Liver (tissue), 9 donors: ENCODE measurements around the gene MED15. TPM values are rescaled to one million over a fixed set of nuclear protein-coding genes. Genes with fewer than 3 reads are reported as not detected.

Experiments
- DNase-seq: peaks from one replicate; pipeline ENCODE4 v3.0.0-alpha.2; 2017; ENCODE audit warnings: low spot score
- H3K27ac ChIP-seq, 2 donors: one replicate each; pipeline ENCODE4 v1.7.0; 2013; ENCODE audit warnings: inconsistent platforms in 2 of 2, low read length in 2 of 2, control low read depth in 1 of 2, low read depth in 1 of 2, mild to moderate bottlenecking in 1 of 2
- H3K27me3 ChIP-seq, 4 donors: one replicate each; pipeline versions ENCODE4 v1.6.1 to v1.7.0; 2013; ENCODE audit warnings: low read length in 3 of 4, inconsistent platforms in 1 of 4, mild to moderate bottlenecking in 1 of 4, moderate library complexity in 1 of 4; ENCODE audit not compliant: control insufficient read depth in 4 of 4, insufficient read depth in 4 of 4
- H3K36me3 ChIP-seq, 4 donors: one replicate each; pipeline versions ENCODE4 v1.6.1 to v1.7.0; 2013; ENCODE audit warnings: low read length in 3 of 4, mild to moderate bottlenecking in 3 of 4, low read depth in 1 of 4, moderate library complexity in 1 of 4; ENCODE audit not compliant: control insufficient read depth in 4 of 4, insufficient read depth in 3 of 4
- H3K4me1 ChIP-seq, 4 donors: one replicate each; pipeline versions ENCODE4 v1.6.1 to v1.7.0; 2013; ENCODE audit warnings: low read length in 3 of 4, mild to moderate bottlenecking in 3 of 4, moderate library complexity in 1 of 4; ENCODE audit not compliant: control insufficient read depth in 4 of 4, insufficient read depth in 4 of 4
- H3K4me3 ChIP-seq, 3 donors: one replicate each; pipeline versions ENCODE4 v1.6.1 to v1.7.0; 2013; ENCODE audit warnings: low read length in 3 of 3, control low read depth in 1 of 3, low read depth in 1 of 3, mild to moderate bottlenecking in 1 of 3
- H3K9ac ChIP-seq, 2 donors: one replicate each; pipeline ENCODE4 v1.7.0; 2013; ENCODE audit warnings: low read length in 2 of 2, mild to moderate bottlenecking in 2 of 2, moderate library complexity in 2 of 2, control low read depth in 1 of 2, low read depth in 1 of 2
- H3K9me3 ChIP-seq, 4 donors: one replicate each; pipeline versions ENCODE4 v1.6.1 to v1.7.0; 2013; ENCODE audit warnings: low read length in 3 of 4; ENCODE audit not compliant: control insufficient read depth in 4 of 4
- EGR1 ChIP-seq, 2 donors: IDR thresholded peaks; 2 replicates each; pipeline ENCODE4 v1.6.1; 2016 to 2018; ENCODE audit warnings: antibody characterized with exemption in 2 of 2, low read depth in 2 of 2
- FOXA1 ChIP-seq: IDR thresholded peaks from 2 replicates; pipeline ENCODE4 v1.6.1; 2016; ENCODE audit warnings: antibody characterized with exemption
- FOXA2 ChIP-seq: IDR thresholded peaks from 2 replicates; pipeline ENCODE4 v1.6.1; 2016; ENCODE audit warnings: antibody characterized with exemption
- GABPA ChIP-seq, 2 donors: IDR thresholded peaks in 1 of 2; conservative IDR thresholded peaks in 1 of 2; 2 replicates each; pipeline ENCODE4 v1.6.1; 2016; ENCODE audit warnings: antibody characterized with exemption in 2 of 2, mild to moderate bottlenecking in 1 of 2, moderate library complexity in 1 of 2
- HNF4A ChIP-seq, 2 donors: conservative IDR thresholded peaks; 2 replicates each; pipeline ENCODE4 v1.6.1; 2016; ENCODE audit warnings: antibody characterized with exemption in 2 of 2, mild to moderate bottlenecking in 2 of 2
- HNF4G ChIP-seq: IDR thresholded peaks from 2 replicates; pipeline ENCODE4 v1.6.1; 2016; ENCODE audit warnings: antibody characterized with exemption
- JUND ChIP-seq, 2 donors: IDR thresholded peaks; 2 replicates each; pipeline ENCODE4 v1.6.1; 2016; ENCODE audit warnings: antibody characterized with exemption in 2 of 2
- NR2F2 ChIP-seq: IDR thresholded peaks from 2 replicates; pipeline ENCODE4 v1.6.1; 2016; ENCODE audit warnings: antibody characterized with exemption
- RAD21 ChIP-seq, 2 donors: IDR thresholded peaks; 2 replicates each; pipeline ENCODE4 v1.6.1; 2016; ENCODE audit warnings: antibody characterized with exemption in 2 of 2, mild to moderate bottlenecking in 2 of 2
- SP1 ChIP-seq: IDR thresholded peaks from 2 replicates; pipeline ENCODE4 v1.6.1; 2018; ENCODE audit warnings: antibody characterized with exemption, mild to moderate bottlenecking
- TAF1 ChIP-seq: conservative IDR thresholded peaks from 2 replicates; pipeline ENCODE4 v1.6.1; 2016; ENCODE audit warnings: antibody characterized with exemption, mild to moderate bottlenecking
- YY1 ChIP-seq: IDR thresholded peaks from 2 replicates; pipeline ENCODE4 v1.6.1; 2016; ENCODE audit warnings: antibody characterized with exemption, mild to moderate bottlenecking
- WGBS: extraction: QIAGEN DNeasy Blood & Tissue Kit; methylation state at CpG from one replicate; pipeline ENCODE4 v1.1.7; 2013; 5-methylcytosine and 5-hydroxymethylcytosine counted together
- polyA plus RNA-seq, 2 donors: library from polyadenylated mRNA; stranded (reverse) in 1 of 2; unstranded in 1 of 2; fragments of 200-250 nt in 1 of 2; fragments of >200 nt in 1 of 2; fragmentation: Nextera tagmentation in 1 of 2; extraction: Ambion mirVana in 1 of 2; gene quantifications; one replicate each; pipeline versions ENCODE4 v1.2.1 to v1.2.3, GENCODE V29; 2013 to 2015
- total RNA-seq, 2 donors: library from RNA; depleted of rRNA; stranded (reverse); fragments of >200 nt; gene quantifications; one replicate each; pipeline ENCODE4 v1.2.3, GENCODE V29; 2014
- TF ChIP-seq, protein P1 (sequence below): IDR thresholded peaks from 2 replicates; pipeline ENCODE4 v1.6.1; 2016; ENCODE audit warnings: antibody characterized with exemption, mild to moderate bottlenecking
- TF ChIP-seq, protein P2 (sequence below): IDR thresholded peaks from 2 replicates; pipeline ENCODE4 v1.6.1; 2016; ENCODE audit warnings: antibody characterized with exemption
- TF ChIP-seq, protein P3 (sequence below): IDR thresholded peaks from 2 replicates; pipeline ENCODE4 v1.6.1; 2016; ENCODE audit warnings: antibody characterized with exemption
- TF ChIP-seq, protein P4 (sequence below): fragments of 150-350 bp; IDR thresholded peaks from 2 replicates; pipeline ENCODE4 v1.5.1; 2017; ENCODE audit warnings: improper control_type of control experiment, low read depth, low read length; ENCODE audit not compliant: missing input control
- TF ChIP-seq, protein P5 (sequence below): IDR thresholded peaks from 2 replicates; pipeline ENCODE4 v1.6.1; 2016; ENCODE audit warnings: antibody characterized with exemption
- donor health status: healthy.
- donor health status: healthy.
- donor health status: healthy.
- donor health status: healthy.
- donor health status: healthy.

MED15 gene
- total and polyA plus RNA-seq, 4 donors, result 9.7 to 28.0 (median 16.2) TPM

DNA sequence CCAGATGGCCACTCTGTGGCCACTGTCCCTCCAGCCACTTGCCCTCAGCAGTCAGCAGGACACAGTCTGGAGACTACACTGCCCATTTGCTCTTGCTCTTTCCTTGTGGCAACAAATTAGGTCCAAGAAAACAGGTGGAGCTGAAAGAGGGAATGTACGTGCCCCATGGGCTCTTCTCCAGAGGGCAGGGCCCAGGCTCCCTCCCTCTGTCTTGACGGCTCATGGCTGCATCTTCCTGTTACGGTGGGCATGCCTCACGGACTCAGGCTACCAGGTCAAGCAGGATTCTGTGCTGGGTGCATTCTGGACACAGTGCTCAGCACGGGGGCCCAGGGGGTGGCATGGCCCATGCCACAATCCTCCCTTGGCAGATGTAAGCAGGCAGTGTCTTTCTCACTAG lies 71.3 kb downstream of the MED15 start:
- no peak overlapping the region for H3K4me3 ChIP-seq
- H3K36me3 ChIP-seq, result peaks cover 14 to 56% (median 22%) of the 10 kb centered on the region in 4 donors
- 91% methylated on average over 5 of the region's 5 CpGs for WGBS
- no peaks in the 10 kb centered on the region for H3K4me1 ChIP-seq
- no peak for DNase-seq
- no peak overlapping the region for H3K9ac ChIP-seq
- TF ChIP-seq JUND (IDR thresholded peaks at IDR 0.05) (no peak), TAF1 (no peak), EGR1 (IDR thresholded peaks at IDR 0.05; ENCODE audit: low read depth in 2 of 2) (no peak), GABPA (IDR thresholded peaks at IDR 0.05 in 1 of 2, conservative IDR thresholded peaks at IDR 0.05 in 1 of 2) (no peak), HNF4A (conservative IDR thresholded peaks at IDR 0.05) (no peak), NR2F2 (no peak), FOXA2 (no peak)
- TF ChIP-seq, protein P1, sequence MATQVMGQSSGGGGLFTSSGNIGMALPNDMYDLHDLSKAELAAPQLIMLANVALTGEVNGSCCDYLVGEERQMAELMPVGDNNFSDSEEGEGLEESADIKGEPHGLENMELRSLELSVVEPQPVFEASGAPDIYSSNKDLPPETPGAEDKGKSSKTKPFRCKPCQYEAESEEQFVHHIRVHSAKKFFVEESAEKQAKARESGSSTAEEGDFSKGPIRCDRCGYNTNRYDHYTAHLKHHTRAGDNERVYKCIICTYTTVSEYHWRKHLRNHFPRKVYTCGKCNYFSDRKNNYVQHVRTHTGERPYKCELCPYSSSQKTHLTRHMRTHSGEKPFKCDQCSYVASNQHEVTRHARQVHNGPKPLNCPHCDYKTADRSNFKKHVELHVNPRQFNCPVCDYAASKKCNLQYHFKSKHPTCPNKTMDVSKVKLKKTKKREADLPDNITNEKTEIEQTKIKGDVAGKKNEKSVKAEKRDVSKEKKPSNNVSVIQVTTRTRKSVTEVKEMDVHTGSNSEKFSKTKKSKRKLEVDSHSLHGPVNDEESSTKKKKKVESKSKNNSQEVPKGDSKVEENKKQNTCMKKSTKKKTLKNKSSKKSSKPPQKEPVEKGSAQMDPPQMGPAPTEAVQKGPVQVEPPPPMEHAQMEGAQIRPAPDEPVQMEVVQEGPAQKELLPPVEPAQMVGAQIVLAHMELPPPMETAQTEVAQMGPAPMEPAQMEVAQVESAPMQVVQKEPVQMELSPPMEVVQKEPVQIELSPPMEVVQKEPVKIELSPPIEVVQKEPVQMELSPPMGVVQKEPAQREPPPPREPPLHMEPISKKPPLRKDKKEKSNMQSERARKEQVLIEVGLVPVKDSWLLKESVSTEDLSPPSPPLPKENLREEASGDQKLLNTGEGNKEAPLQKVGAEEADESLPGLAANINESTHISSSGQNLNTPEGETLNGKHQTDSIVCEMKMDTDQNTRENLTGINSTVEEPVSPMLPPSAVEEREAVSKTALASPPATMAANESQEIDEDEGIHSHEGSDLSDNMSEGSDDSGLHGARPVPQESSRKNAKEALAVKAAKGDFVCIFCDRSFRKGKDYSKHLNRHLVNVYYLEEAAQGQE, result no peak
- TF ChIP-seq, protein P2, sequence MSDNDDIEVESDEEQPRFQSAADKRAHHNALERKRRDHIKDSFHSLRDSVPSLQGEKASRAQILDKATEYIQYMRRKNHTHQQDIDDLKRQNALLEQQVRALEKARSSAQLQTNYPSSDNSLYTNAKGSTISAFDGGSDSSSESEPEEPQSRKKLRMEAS, result no peak
- no peaks in the 10 kb centered on the region for H3K27me3 ChIP-seq
- H3K27ac ChIP-seq, result no peak overlapping the region
- H3K9me3 ChIP-seq, result no peaks in the 10 kb centered on the region

DNA sequence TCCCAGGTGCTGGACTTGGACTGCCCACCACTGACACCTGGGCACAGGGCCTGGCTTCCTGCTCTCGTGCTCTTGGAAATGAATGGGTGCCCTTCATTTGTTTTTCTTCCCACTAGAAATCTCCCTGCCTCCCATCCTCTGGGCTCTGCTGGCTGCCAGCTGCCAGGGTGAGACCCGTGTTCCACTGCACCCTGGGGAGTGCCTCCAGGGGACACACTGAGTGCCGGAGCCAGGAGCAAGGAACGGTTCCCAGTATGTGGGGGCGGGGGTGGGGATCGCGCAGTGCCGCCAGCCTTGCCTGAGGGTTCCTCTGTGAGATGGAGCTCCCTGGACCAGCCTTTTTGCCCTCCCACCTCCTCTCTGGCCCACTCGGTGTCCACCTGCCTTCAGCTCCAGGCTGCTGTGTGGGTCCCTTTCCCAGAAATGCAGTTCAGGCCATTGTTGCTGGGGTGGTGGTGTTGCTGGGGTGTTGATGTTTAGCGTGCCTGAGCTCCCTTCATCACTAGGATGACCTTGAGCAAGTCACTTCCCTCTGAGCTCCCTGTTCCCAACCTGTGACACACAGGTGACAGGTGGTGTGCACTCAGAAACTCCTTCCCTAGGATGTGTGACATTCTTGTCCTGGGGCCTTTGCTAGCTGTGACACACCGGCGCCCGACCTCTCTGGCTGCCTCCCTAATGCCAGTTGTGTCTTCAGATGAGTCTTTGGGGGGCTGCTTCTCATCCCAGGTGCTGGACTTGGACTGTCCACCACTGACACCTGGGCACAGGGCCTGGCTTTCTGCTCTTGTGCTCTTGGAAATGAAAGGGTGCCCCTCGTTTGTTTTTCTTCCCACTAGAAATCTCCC lies 72.1 kb downstream of the MED15 start:
- 90% methylated on average over 14 of the region's 14 CpGs for WGBS
- no peaks in the 10 kb centered on the region for H3K9me3 ChIP-seq
- no peaks in the 10 kb centered on the region for H3K4me1 ChIP-seq
- H3K4me3 ChIP-seq, result no peak overlapping the region
- TF ChIP-seq YY1 (no peak), HNF4A (conservative IDR thresholded peaks at IDR 0.05) (no peak), GABPA (IDR thresholded peaks at IDR 0.05 in 1 of 2, conservative IDR thresholded peaks at IDR 0.05 in 1 of 2) (no peak), FOXA1 (no peak), JUND (IDR thresholded peaks at IDR 0.05) (no peak), NR2F2 (no peak), RAD21 (IDR thresholded peaks at IDR 0.05) (no peak), TAF1 (no peak), SP1 (no peak), HNF4G (no peak), FOXA2 (no peak), EGR1 (IDR thresholded peaks at IDR 0.05; ENCODE audit: low read depth in 2 of 2) (no peak)
- TF ChIP-seq, protein P1, result no peak
- TF ChIP-seq, protein P3, sequence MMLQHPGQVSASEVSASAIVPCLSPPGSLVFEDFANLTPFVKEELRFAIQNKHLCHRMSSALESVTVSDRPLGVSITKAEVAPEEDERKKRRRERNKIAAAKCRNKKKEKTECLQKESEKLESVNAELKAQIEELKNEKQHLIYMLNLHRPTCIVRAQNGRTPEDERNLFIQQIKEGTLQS, result no peak
- TF ChIP-seq, protein P4, sequence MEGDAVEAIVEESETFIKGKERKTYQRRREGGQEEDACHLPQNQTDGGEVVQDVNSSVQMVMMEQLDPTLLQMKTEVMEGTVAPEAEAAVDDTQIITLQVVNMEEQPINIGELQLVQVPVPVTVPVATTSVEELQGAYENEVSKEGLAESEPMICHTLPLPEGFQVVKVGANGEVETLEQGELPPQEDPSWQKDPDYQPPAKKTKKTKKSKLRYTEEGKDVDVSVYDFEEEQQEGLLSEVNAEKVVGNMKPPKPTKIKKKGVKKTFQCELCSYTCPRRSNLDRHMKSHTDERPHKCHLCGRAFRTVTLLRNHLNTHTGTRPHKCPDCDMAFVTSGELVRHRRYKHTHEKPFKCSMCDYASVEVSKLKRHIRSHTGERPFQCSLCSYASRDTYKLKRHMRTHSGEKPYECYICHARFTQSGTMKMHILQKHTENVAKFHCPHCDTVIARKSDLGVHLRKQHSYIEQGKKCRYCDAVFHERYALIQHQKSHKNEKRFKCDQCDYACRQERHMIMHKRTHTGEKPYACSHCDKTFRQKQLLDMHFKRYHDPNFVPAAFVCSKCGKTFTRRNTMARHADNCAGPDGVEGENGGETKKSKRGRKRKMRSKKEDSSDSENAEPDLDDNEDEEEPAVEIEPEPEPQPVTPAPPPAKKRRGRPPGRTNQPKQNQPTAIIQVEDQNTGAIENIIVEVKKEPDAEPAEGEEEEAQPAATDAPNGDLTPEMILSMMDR, result no peak
- TF ChIP-seq, protein P5, sequence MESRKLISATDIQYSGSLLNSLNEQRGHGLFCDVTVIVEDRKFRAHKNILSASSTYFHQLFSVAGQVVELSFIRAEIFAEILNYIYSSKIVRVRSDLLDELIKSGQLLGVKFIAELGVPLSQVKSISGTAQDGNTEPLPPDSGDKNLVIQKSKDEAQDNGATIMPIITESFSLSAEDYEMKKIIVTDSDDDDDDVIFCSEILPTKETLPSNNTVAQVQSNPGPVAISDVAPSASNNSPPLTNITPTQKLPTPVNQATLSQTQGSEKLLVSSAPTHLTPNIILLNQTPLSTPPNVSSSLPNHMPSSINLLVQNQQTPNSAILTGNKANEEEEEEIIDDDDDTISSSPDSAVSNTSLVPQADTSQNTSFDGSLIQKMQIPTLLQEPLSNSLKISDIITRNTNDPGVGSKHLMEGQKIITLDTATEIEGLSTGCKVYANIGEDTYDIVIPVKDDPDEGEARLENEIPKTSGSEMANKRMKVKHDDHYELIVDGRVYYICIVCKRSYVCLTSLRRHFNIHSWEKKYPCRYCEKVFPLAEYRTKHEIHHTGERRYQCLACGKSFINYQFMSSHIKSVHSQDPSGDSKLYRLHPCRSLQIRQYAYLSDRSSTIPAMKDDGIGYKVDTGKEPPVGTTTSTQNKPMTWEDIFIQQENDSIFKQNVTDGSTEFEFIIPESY, result no peak
- no peak for DNase-seq
- H3K27me3 ChIP-seq, result no peaks in the 10 kb centered on the region
- H3K27ac ChIP-seq, result no peak overlapping the region
- peaks cover 15 to 56% (median 21%) of the 10 kb centered on the region in 4 donors for H3K36me3 ChIP-seq
- H3K9ac ChIP-seq, result no peak overlapping the region
